ENCODE results near the gene EVC2.

Gene EVC2

GRCh38 chr4:5755161-5755560, 46.8 kb upstream of the EVC2 start:
- ChIA-PET POLR2A (ENCODE audit: low non-redundant PET) (no interaction called here), CTCF (no interaction called here)
- no peak for TF ChIP-seq CTCF (conservative IDR thresholded peaks at IDR 0.05; ENCODE audit: low read depth)
- H3K27ac ChIP-seq, result peak overlapping the region; percentile 94
- no peak for DNase-seq (ENCODE audit: low spot score)

DNA sequence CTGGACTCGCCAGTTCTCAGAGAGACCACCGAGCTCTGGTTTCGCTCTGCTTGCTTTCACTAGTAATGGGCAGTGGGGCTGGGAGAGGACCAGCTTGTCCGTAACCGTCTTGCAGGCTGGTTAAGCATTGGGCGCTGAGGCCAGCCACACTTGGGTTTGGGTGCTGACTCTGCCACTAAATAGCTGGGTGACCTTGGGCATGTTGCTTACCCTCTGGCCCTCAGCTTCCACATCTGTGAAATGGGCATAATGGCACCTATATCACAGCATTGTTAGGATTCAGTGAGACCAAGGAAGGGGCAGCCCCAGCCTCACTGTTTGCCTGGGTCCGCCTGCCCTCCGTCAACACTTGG, 46.1 kb upstream of the EVC2 start:
- peak overlapping the region; percentile 94 for H3K27ac ChIP-seq
- ChIA-PET CTCF (no interaction called here), POLR2A (ENCODE audit: low non-redundant PET) (no interaction called here)
- no peak for DNase-seq (ENCODE audit: low spot score)
- no peak for TF ChIP-seq CTCF (conservative IDR thresholded peaks at IDR 0.05; ENCODE audit: low read depth)

- TF ChIP-seq CTCF (conservative IDR thresholded peaks at IDR 0.05; ENCODE audit: low read depth), result no peak
- CTCF ChIA-PET, result interaction anchor here (0.8 kb wide), 1 partner anchor 39 kb away, joined by 5 read pairs; no protein-coding TSS in a partner anchor
- H3K27ac ChIP-seq, result peak overlapping the region; percentile 94
- peak; percentile 70 for DNase-seq (ENCODE audit: low spot score)
- POLR2A ChIA-PET (ENCODE audit: low non-redundant PET), result no interaction called here
Observed at GRCh38 chr4:5753766-5754528, 45.6 kb upstream of the EVC2 start.

DNA sequence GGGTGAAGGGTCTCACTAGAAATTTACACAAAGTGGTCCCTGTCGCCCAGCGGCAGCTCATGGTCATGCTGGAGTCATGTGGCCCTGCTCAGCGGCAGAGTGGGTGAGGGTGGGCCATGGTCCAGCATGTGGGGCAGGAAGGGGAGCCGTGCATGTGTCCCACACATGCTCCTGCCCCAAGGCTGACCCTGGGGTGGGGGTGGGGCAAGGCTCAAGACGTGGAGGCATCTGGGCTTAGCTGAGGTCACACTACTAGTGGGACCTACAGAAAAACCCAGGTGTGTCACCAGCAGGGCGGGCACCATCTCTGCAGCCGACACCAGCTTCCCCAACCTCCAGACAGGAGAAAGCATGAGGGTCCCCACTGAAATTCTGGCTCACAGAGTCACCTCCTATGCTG, 45.0 kb upstream of the EVC2 start:
- TF ChIP-seq CTCF (conservative IDR thresholded peaks at IDR 0.05; ENCODE audit: low read depth), result no peak
- no peak for DNase-seq (ENCODE audit: low spot score)
- ChIA-PET CTCF (interaction anchor here (0.5 to 0.8 kb wide), 3 partner anchors 39 to 978 kb away, joined by 3 to 5 read pairs (median 5); no protein-coding TSS in a partner anchor), POLR2A (ENCODE audit: low non-redundant PET) (no interaction called here)
- H3K27ac ChIP-seq, result peak overlapping the region; percentile 94

GRCh38 chr4:5752376-5753184, 44.2 kb upstream of the EVC2 start:
- no peak for TF ChIP-seq CTCF (conservative IDR thresholded peaks at IDR 0.05; ENCODE audit: low read depth)
- no peak for DNase-seq (ENCODE audit: low spot score)
- H3K27ac ChIP-seq, result peak overlapping the region; percentile 94
- CTCF ChIA-PET, result interaction anchor here (0.5 to 0.6 kb wide), 2 partner anchors 897 to 978 kb away, joined by 3 to 5 read pairs; no protein-coding TSS in a partner anchor
- POLR2A ChIA-PET (ENCODE audit: low non-redundant PET), result no interaction called here

GRCh38 chr4:5751666-5752375, 43.5 kb upstream of the EVC2 start:
- no peak for DNase-seq (ENCODE audit: low spot score)

More at GRCh38 chr4:5751666-5752375, 43.5 kb upstream of the EVC2 start:
- H3K27ac ChIP-seq, result peak overlapping the region; percentile 94
- CTCF ChIA-PET, result no interaction called here
- POLR2A ChIA-PET (ENCODE audit: low non-redundant PET), result no interaction called here
- no peak for TF ChIP-seq CTCF (conservative IDR thresholded peaks at IDR 0.05; ENCODE audit: low read depth)
